Stimulated activated memory B cell treated with anti-CD40 and anti-IgM and Interleukin-4, amounts not matched to agents 10 μg/mL and 1 μg/mL and 100 μg/mL, for 72 hours (primary cell): Measurements from ENCODE around the gene PRICKLE1.
A peak's percentile ranks its signal among the peaks of the same experiment; 100 is the strongest.

Experiments
- ATAC-seq: fragments of 150-1000 bp; cut with Tn5 transposase; 2 replicates; pipeline ENCODE4 v1.10.0; 2021
- H3K27ac Mint-ChIP-seq: one replicate; pipeline ENCODE4 v1.8.0; 2022; ENCODE audit warnings: mild to moderate bottlenecking, mixed read lengths
- H3K27me3 Mint-ChIP-seq: one replicate; pipeline ENCODE4 v1.8.0; 2022; ENCODE audit warnings: mixed read lengths
- H3K36me3 Mint-ChIP-seq: one replicate; pipeline ENCODE4 v1.8.0; 2022; ENCODE audit warnings: mixed read lengths
- H3K4me1 Mint-ChIP-seq: one replicate; pipeline ENCODE4 v1.8.0; 2022; ENCODE audit warnings: mixed read lengths
- H3K4me3 Mint-ChIP-seq: one replicate; pipeline ENCODE4 v1.8.0; 2022; ENCODE audit warnings: mild to moderate bottlenecking, moderate library complexity, mixed read lengths
- H3K9me3 Mint-ChIP-seq: one replicate; pipeline ENCODE4 v1.8.0; 2022; ENCODE audit warnings: mixed read lengths

Gene PRICKLE1

GRCh38 chr12:42473561-42473960, 116.0 kb downstream of the PRICKLE1 start:
- Mint-ChIP-seq H3K4me3 (no peak overlapping the region), H3K36me3 (no peaks in the 10 kb centered on the region), H3K4me1 (peaks cover 64% of the 10 kb centered on the region), H3K27me3 (no peaks in the 10 kb centered on the region), H3K9me3 (no peaks in the 10 kb centered on the region), H3K27ac (peak overlapping the region; percentile 89)
- no peak for ATAC-seq

- Mint-ChIP-seq H3K4me1 (peaks cover 64% of the 10 kb centered on the region), H3K4me3 (no peak overlapping the region), H3K36me3 (no peaks in the 10 kb centered on the region), H3K27me3 (no peaks in the 10 kb centered on the region), H3K9me3 (no peaks in the 10 kb centered on the region), H3K27ac (peak overlapping the region; percentile 89)
- no peak for ATAC-seq
These were observed 116.4 kb downstream of the PRICKLE1 start for GRCh38 chr12:42473130-42473529.

GRCh38 chr12:42472376-42472775, 117.2 kb downstream of the PRICKLE1 start:
- peak overlapping the region; percentile 9 for H3K4me3 Mint-ChIP-seq
- no peaks in the 10 kb centered on the region for H3K9me3 Mint-ChIP-seq
- ATAC-seq: no peak
- no peaks in the 10 kb centered on the region for H3K27me3 Mint-ChIP-seq
- peaks cover 66% of the 10 kb centered on the region for H3K4me1 Mint-ChIP-seq
- no peaks in the 10 kb centered on the region for H3K36me3 Mint-ChIP-seq
- peak overlapping the region; percentile 89 for H3K27ac Mint-ChIP-seq

- no peaks in the 10 kb centered on the region for H3K27me3 Mint-ChIP-seq
- peaks cover 55% of the 10 kb centered on the region for H3K4me1 Mint-ChIP-seq
- H3K9me3 Mint-ChIP-seq: no peaks in the 10 kb centered on the region
- H3K36me3 Mint-ChIP-seq: peaks cover 17% of the 10 kb centered on the region
- H3K27ac Mint-ChIP-seq: peak overlapping the region; percentile 89
- H3K4me3 Mint-ChIP-seq: peak overlapping the region; percentile 78
- peak; percentile 97 for ATAC-seq
These were observed 120.0 kb downstream of the PRICKLE1 start for GRCh38 chr12:42469355-42470175.

GRCh38 chr12:42468921-42469320, 120.6 kb downstream of the PRICKLE1 start:
- H3K27me3 Mint-ChIP-seq: no peaks in the 10 kb centered on the region
- H3K4me1 Mint-ChIP-seq: peaks cover 50% of the 10 kb centered on the region
- H3K4me3 Mint-ChIP-seq: peak overlapping the region; percentile 78
- peaks cover 23% of the 10 kb centered on the region for H3K36me3 Mint-ChIP-seq
- ATAC-seq: peak; percentile 13
- peak overlapping the region; percentile 76 for H3K27ac Mint-ChIP-seq
- no peaks in the 10 kb centered on the region for H3K9me3 Mint-ChIP-seq

GRCh38 chr12:42468341-42468821, 121.2 kb downstream of the PRICKLE1 start:
- Mint-ChIP-seq H3K4me3 (peak overlapping the region; percentile 78), H3K36me3 (peaks cover 26% of the 10 kb centered on the region), H3K27ac (peak overlapping the region; percentile 76), H3K4me1 (peaks cover 50% of the 10 kb centered on the region), H3K9me3 (no peaks in the 10 kb centered on the region), H3K27me3 (no peaks in the 10 kb centered on the region)
- peak; percentile 78 for ATAC-seq

- Mint-ChIP-seq H3K4me3 (no peak overlapping the region), H3K9me3 (no peaks in the 10 kb centered on the region), H3K27me3 (no peaks in the 10 kb centered on the region), H3K36me3 (peaks cover 51% of the 10 kb centered on the region), H3K4me1 (peaks cover 19% of the 10 kb centered on the region), H3K27ac (peak overlapping the region; percentile 8)
- no peak for ATAC-seq
These were observed 125.9 kb downstream of the PRICKLE1 start for GRCh38 chr12:42463671-42464070.

- no peaks in the 10 kb centered on the region for H3K9me3 Mint-ChIP-seq
- peaks cover 9% of the 10 kb centered on the region for H3K4me1 Mint-ChIP-seq
- H3K4me3 Mint-ChIP-seq: no peak overlapping the region
- H3K36me3 Mint-ChIP-seq: peaks cover 56% of the 10 kb centered on the region
- H3K27ac Mint-ChIP-seq: peak overlapping the region; percentile 11
- H3K27me3 Mint-ChIP-seq: no peaks in the 10 kb centered on the region
- ATAC-seq: no peak
These were observed 127.1 kb downstream of the PRICKLE1 start for GRCh38 chr12:42462486-42462885.

GRCh38 chr12:42459336-42459847, 130.2 kb downstream of the PRICKLE1 start:
- H3K9me3 Mint-ChIP-seq: no peaks in the 10 kb centered on the region
- H3K4me1 Mint-ChIP-seq: peaks cover 16% of the 10 kb centered on the region
- H3K4me3 Mint-ChIP-seq: no peak overlapping the region
- no peak for ATAC-seq
- peaks cover 43% of the 10 kb centered on the region for H3K36me3 Mint-ChIP-seq
- H3K27me3 Mint-ChIP-seq: no peaks in the 10 kb centered on the region
- H3K27ac Mint-ChIP-seq: no peak overlapping the region

GRCh38 chr12:42458575-42458974, 131.0 kb downstream of the PRICKLE1 start:
- ATAC-seq: no peak
- H3K4me3 Mint-ChIP-seq: no peak overlapping the region
- H3K9me3 Mint-ChIP-seq: no peaks in the 10 kb centered on the region
- peaks cover 36% of the 10 kb centered on the region for H3K36me3 Mint-ChIP-seq
- no peak overlapping the region for H3K27ac Mint-ChIP-seq
- H3K4me1 Mint-ChIP-seq: peaks cover 19% of the 10 kb centered on the region
- no peaks in the 10 kb centered on the region for H3K27me3 Mint-ChIP-seq

GRCh38 chr12:42450248-42450647, 139.3 kb downstream of the PRICKLE1 start:
- peak; percentile 55 for ATAC-seq
- Mint-ChIP-seq H3K27me3 (no peaks in the 10 kb centered on the region), H3K27ac (peak overlapping the region; percentile 20), H3K4me3 (no peak overlapping the region), H3K36me3 (peaks cover 47% of the 10 kb centered on the region), H3K4me1 (peaks cover 78% of the 10 kb centered on the region), H3K9me3 (no peaks in the 10 kb centered on the region)

GRCh38 chr12:42448841-42449240, 140.7 kb downstream of the PRICKLE1 start:
- peak overlapping the region; percentile 20 for H3K27ac Mint-ChIP-seq
- H3K9me3 Mint-ChIP-seq: peaks cover 5% of the 10 kb centered on the region
- no peaks in the 10 kb centered on the region for H3K27me3 Mint-ChIP-seq
- ATAC-seq: no peak
- H3K36me3 Mint-ChIP-seq: peaks cover 61% of the 10 kb centered on the region
- no peak overlapping the region for H3K4me3 Mint-ChIP-seq
- peaks cover 71% of the 10 kb centered on the region for H3K4me1 Mint-ChIP-seq

GRCh38 chr12:42447371-42447786, 142.2 kb downstream of the PRICKLE1 start:
- Mint-ChIP-seq H3K9me3 (peaks cover 5% of the 10 kb centered on the region), H3K27me3 (no peaks in the 10 kb centered on the region), H3K27ac (peak overlapping the region; percentile 46), H3K4me3 (no peak overlapping the region), H3K36me3 (peaks cover 76% of the 10 kb centered on the region), H3K4me1 (peaks cover 56% of the 10 kb centered on the region)
- no peak for ATAC-seq

GRCh38 chr12:42446761-42447160, 142.8 kb downstream of the PRICKLE1 start:
- peaks cover 5% of the 10 kb centered on the region for H3K9me3 Mint-ChIP-seq
- peaks cover 52% of the 10 kb centered on the region for H3K4me1 Mint-ChIP-seq
- H3K4me3 Mint-ChIP-seq: no peak overlapping the region
- H3K27me3 Mint-ChIP-seq: no peaks in the 10 kb centered on the region
- peaks cover 82% of the 10 kb centered on the region for H3K36me3 Mint-ChIP-seq
- no peak for ATAC-seq
- H3K27ac Mint-ChIP-seq: peak overlapping the region; percentile 19

GRCh38 chr12:42445891-42446290, 143.7 kb downstream of the PRICKLE1 start:
- peaks cover 91% of the 10 kb centered on the region for H3K36me3 Mint-ChIP-seq
- H3K4me1 Mint-ChIP-seq: peaks cover 44% of the 10 kb centered on the region
- peaks cover 5% of the 10 kb centered on the region for H3K9me3 Mint-ChIP-seq
- no peak overlapping the region for H3K4me3 Mint-ChIP-seq
- no peaks in the 10 kb centered on the region for H3K27me3 Mint-ChIP-seq
- ATAC-seq: no peak
- peak overlapping the region; percentile 19 for H3K27ac Mint-ChIP-seq
